ENCODE results near the gene DSC1. TPM values are rescaled to one million over a fixed set of nuclear protein-coding genes. Genes with fewer than 3 reads are reported as not detected.

The DSC1 gene
- total and polyA plus RNA-seq, 7 donors: 0.09 TPM; not detected in 6

GRCh38 chr18:31143025-31143424 is 19.6 kb downstream of the DSC1 start:
- TF ChIP-seq CTCF (IDR thresholded peaks at IDR 0.05): no peak
- no peak for TF ChIP-seq POLR2AphosphoS5 (IDR thresholded peaks at IDR 0.05)
- TF ChIP-seq EP300 (IDR thresholded peaks at IDR 0.05): no peak
- TF ChIP-seq POLR2A (IDR thresholded peaks at IDR 0.05): no peak
- whole genome bisulfite sequencing, 2 donors: 81 to 82% methylated on average over 3 of the region's 3 CpGs
- Histone ChIP-seq H3K9me3 (no peaks in the 10 kb centered on the region), H3K36me3 (no peaks in the 10 kb centered on the region), H3K27me3 (no peaks in the 10 kb centered on the region), H3K4me1 (no peaks in the 10 kb centered on the region), H3K27ac (no peak overlapping the region), H3K4me3 (no peak overlapping the region)
- intact Hi-C loops (cut with DNase I): no loop called here
- no peak for DNase-seq

- H3K9me3 ChIP-seq: no peaks in the 10 kb centered on the region
- H3K27ac ChIP-seq: no peak overlapping the region
- no peak overlapping the region for H3K4me3 ChIP-seq
- H3K36me3 ChIP-seq: no peaks in the 10 kb centered on the region
- 76 to 78% methylated on average over 1 of the region's 1 CpG for WGBS, 2 donors
- TF ChIP-seq CTCF (IDR thresholded peaks at IDR 0.05) (no peak), POLR2A (IDR thresholded peaks at IDR 0.05) (no peak), EP300 (IDR thresholded peaks at IDR 0.05) (no peak), POLR2AphosphoS5 (IDR thresholded peaks at IDR 0.05) (no peak)
- no peak for DNase-seq
- no peaks in the 10 kb centered on the region for H3K4me1 ChIP-seq
- intact Hi-C loops (cut with DNase I): no loop called here
- no peaks in the 10 kb centered on the region for H3K27me3 ChIP-seq
Observed at GRCh38 chr18:31138709-31139108, 23.9 kb downstream of the DSC1 start.

- H3K4me3 ChIP-seq: no peak overlapping the region
- H3K36me3 ChIP-seq: no peaks in the 10 kb centered on the region
- no peak overlapping the region for H3K27ac ChIP-seq
- intact Hi-C loops (cut with DNase I): no loop called here
- no peak for DNase-seq
- WGBS, 2 donors: 88 to 91% methylated on average over 4 of the region's 4 CpGs
- no peaks in the 10 kb centered on the region for H3K27me3 ChIP-seq
- no peak for TF ChIP-seq CTCF (IDR thresholded peaks at IDR 0.05)
- no peak for TF ChIP-seq POLR2A (IDR thresholded peaks at IDR 0.05)
- no peak for TF ChIP-seq POLR2AphosphoS5 (IDR thresholded peaks at IDR 0.05)
- no peak for TF ChIP-seq EP300 (IDR thresholded peaks at IDR 0.05)
- H3K4me1 ChIP-seq: no peaks in the 10 kb centered on the region
- no peaks in the 10 kb centered on the region for H3K9me3 ChIP-seq
Observed at GRCh38 chr18:31134988-31135529, 27.6 kb downstream of the DSC1 start.

- intact Hi-C loops (cut with DNase I): no loop called here
- Histone ChIP-seq H3K27me3 (no peaks in the 10 kb centered on the region), H3K36me3 (no peaks in the 10 kb centered on the region), H3K9me3 (no peaks in the 10 kb centered on the region), H3K4me3 (no peak overlapping the region), H3K27ac (no peak overlapping the region), H3K4me1 (no peaks in the 10 kb centered on the region)
- TF ChIP-seq POLR2AphosphoS5 (IDR thresholded peaks at IDR 0.05) (no peak), POLR2A (IDR thresholded peaks at IDR 0.05) (no peak), CTCF (IDR thresholded peaks at IDR 0.05) (no peak), EP300 (IDR thresholded peaks at IDR 0.05) (no peak)
- WGBS, 2 donors: 83% methylated on average over 1 of the region's 1 CpG
- DNase-seq: no peak
Observed at GRCh38 chr18:31129398-31130115, 33.1 kb downstream of the DSC1 start.
